Neural crest cell (in vitro differentiated cells): Measurements from ENCODE around the gene ERC2. TPM values are rescaled to one million over a fixed set of nuclear protein-coding genes. Genes with fewer than 3 reads are reported as not detected.
A peak's percentile ranks its signal among the peaks of the same experiment; 100 is the strongest.

Experiments
- DNase-seq: peaks from one replicate; pipeline ENCODE4 v3.0.0; 2021; ENCODE audit warnings: low read depth, mixed read lengths, low spot score
- H3K27ac Mint-ChIP-seq: one replicate; pipeline ENCODE4 v1.8.0; 2021; ENCODE audit warnings: mild to moderate bottlenecking, mixed read lengths; ENCODE audit not compliant: unreplicated experiment
- H3K27me3 Mint-ChIP-seq: 2 replicates; pipeline ENCODE4 v1.8.0; 2021; ENCODE audit warnings: low read depth, mild to moderate bottlenecking, mixed read lengths
- H3K36me3 Mint-ChIP-seq: 2 replicates; pipeline ENCODE4 v1.8.0; 2021; ENCODE audit warnings: low read depth, mild to moderate bottlenecking, mixed read lengths
- H3K4me1 Mint-ChIP-seq: 2 replicates; pipeline ENCODE4 v1.8.0; 2021; ENCODE audit warnings: mixed read lengths
- H3K4me3 Mint-ChIP-seq: one replicate; pipeline ENCODE4 v1.8.0; 2021; ENCODE audit warnings: mild to moderate bottlenecking, mixed read lengths
- H3K9me3 Mint-ChIP-seq: 2 replicates; pipeline ENCODE4 v1.8.0; 2021; ENCODE audit warnings: mixed read lengths
- total RNA-seq: library from RNA; stranded (reverse); gene quantifications from 2 replicates; pipeline ENCODE4 v1.2.1, GENCODE V29; 2021
- TF ChIP-seq, protein P1 (sequence below): fragments of 200-600 bp; sonication (generic); conservative IDR thresholded peaks from 2 replicates; pipeline ENCODE4 v1.5.0; 2021; ENCODE audit warnings: antibody characterized with exemption, mild to moderate bottlenecking

The ERC2 gene
- total RNA-seq, 1 donor from 2014 or later: 13.5 TPM

DNA sequence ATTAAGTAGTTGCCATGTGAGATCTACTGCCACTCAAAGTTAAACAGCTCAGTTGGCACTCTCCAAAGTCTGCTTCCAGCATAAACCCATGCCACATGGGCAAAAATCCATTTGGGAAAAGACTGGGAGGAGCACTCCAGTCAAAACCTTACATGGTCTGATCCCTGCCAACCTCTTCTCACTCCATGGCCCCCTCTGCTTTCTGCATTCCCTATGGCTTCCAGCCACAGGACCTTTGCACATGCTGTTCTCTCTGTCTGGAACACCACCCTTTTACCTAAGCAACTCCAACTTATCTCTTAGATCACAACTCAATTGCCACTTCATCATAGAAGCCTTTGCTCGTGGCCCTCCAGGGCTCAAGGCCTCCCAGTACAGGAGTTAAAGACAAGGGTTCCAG, 910.7 kb downstream of the ERC2 start:
- Mint-ChIP-seq H3K36me3 (no peaks in the 10 kb centered on the region), H3K4me3 (no peak overlapping the region), H3K27me3 (no peaks in the 10 kb centered on the region), H3K9me3 (no peaks in the 10 kb centered on the region), H3K4me1 (peaks cover 12% of the 10 kb centered on the region), H3K27ac (no peak overlapping the region)
- no peak for DNase-seq
- TF ChIP-seq, protein P1, sequence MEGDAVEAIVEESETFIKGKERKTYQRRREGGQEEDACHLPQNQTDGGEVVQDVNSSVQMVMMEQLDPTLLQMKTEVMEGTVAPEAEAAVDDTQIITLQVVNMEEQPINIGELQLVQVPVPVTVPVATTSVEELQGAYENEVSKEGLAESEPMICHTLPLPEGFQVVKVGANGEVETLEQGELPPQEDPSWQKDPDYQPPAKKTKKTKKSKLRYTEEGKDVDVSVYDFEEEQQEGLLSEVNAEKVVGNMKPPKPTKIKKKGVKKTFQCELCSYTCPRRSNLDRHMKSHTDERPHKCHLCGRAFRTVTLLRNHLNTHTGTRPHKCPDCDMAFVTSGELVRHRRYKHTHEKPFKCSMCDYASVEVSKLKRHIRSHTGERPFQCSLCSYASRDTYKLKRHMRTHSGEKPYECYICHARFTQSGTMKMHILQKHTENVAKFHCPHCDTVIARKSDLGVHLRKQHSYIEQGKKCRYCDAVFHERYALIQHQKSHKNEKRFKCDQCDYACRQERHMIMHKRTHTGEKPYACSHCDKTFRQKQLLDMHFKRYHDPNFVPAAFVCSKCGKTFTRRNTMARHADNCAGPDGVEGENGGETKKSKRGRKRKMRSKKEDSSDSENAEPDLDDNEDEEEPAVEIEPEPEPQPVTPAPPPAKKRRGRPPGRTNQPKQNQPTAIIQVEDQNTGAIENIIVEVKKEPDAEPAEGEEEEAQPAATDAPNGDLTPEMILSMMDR: no peak

DNA sequence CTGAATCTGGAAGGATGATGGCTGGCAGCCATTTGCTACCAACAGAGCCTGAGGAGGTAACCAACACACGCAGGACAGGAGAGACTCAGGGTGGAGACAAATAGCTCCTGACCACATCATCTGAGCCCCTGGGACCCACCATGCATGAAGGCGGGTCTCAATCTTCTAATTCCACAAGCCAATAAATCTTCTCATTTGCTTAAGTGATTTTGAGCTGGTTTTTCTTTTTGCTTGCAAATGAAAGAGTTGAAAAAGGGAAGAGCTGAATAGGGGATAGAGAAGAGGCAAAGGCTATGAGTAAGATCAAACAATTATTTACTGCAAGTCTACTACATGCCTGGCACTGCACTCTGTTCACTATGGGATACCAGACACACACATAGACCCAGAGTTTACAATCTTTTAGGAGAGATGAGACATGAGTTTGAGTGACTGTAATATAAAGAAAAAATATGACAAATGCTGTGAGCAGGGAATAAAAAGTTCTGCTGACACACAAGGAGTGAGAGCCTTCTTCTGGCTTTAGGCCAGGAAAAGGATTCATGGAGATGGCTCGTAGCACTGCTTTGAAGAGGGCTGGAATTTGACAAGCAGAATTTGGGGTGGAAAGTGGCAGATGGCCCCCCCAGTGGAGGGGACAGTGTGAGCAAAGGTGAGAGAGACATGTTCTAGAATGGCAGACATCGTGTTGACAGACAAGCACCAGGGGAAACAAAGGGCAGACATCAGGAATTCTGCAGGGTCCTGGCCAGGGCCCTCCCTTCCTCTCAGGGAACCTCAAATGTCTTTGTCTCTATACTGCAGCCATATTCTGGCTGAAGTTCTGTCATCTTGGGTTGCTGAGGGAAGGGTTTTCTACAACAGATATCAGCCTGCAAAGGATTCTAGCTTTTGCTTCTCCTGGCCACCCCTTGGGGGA, 911.4 kb downstream of the ERC2 start:
- Mint-ChIP-seq H3K4me3 (no peak overlapping the region), H3K9me3 (no peaks in the 10 kb centered on the region), H3K27me3 (no peaks in the 10 kb centered on the region), H3K27ac (peak overlapping the region; percentile 88), H3K36me3 (peaks cover under 1% of the 10 kb centered on the region), H3K4me1 (peaks cover 16% of the 10 kb centered on the region)
- no peak for DNase-seq
- TF ChIP-seq, protein P1: no peak

DNA sequence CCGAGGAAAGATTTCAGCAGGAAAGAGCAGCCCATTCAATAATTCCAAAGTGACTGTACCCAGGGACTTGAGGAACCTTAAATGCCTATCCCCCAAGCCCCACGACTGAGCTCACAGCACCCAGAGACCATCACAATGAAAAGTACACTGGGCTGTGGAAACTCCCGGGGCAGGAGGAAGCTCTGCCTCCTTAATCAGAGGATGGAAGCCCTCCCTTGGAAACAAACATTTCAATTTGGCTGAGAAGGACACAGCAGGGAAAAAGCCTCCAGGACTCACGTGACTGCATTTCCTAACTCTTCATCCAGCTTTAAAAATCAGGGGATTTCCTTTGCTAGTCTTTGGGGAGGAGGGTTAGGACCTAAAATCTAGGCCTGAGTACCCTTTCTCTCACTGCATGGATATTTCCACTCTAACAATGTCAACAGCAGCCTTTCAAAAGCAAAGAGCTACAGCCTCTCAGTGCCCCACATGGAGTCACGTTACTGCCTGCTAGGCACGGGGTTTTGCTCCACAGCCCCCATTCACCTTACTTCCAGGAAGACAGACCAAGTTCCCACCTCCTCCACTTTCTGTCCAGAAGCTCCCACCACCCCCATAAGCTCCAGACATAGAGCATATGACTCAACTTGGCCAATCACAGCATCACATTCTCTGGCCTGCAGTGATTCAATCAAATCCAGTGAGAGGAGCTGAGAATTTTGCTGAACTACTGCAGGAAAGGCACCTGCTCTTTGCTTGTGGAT, 912.2 kb downstream of the ERC2 start:
- TF ChIP-seq, protein P1: no peak
- no peaks in the 10 kb centered on the region for H3K9me3 Mint-ChIP-seq
- no peak for DNase-seq
- H3K4me3 Mint-ChIP-seq: no peak overlapping the region
- H3K4me1 Mint-ChIP-seq: peaks cover 16% of the 10 kb centered on the region
- no peaks in the 10 kb centered on the region for H3K27me3 Mint-ChIP-seq
- H3K36me3 Mint-ChIP-seq: peaks cover 2% of the 10 kb centered on the region
- peak overlapping the region; percentile 36 for H3K27ac Mint-ChIP-seq

DNA sequence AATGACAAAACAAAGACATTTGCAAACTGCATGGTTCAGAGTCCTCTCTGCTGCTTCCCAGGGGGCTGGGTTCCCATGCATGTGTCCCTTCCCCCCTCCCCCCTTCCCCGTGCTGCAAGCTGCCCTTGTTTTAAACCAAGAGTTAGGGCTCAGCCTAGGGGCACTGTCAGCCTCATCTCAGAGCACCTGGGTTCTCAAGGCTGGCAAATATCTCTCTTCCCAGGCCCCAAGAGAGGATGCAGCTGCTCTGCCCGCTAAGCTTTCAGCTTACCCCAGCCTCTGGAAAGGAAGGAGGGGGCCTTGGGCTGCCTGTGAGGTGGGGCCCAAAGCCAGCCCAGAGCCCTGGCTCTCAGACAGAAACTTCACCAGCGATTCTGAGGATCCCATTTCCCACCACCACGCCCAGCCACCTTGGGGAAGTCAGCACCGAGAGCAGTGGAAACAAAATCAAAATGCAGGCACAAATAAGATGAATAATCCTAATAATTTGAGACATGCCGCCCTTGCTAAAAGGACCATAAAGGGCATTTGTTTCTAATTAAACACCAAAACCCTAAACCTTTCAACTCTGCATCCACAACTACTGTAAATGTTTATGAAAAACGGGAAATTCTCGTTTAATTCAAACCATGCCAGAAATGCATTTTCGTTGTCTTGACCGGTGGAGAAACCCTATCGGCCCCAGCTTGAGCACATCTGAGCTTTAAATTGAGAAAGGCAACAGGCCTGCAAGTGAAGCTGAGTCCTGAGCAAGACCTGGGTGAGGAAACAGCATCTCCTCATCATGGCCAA, 913.4 kb downstream of the ERC2 start:
- peaks cover 2% of the 10 kb centered on the region for H3K36me3 Mint-ChIP-seq
- DNase-seq: no peak
- H3K4me1 Mint-ChIP-seq: peaks cover 16% of the 10 kb centered on the region
- no peak overlapping the region for H3K4me3 Mint-ChIP-seq
- H3K9me3 Mint-ChIP-seq: peaks cover 4% of the 10 kb centered on the region
- H3K27ac Mint-ChIP-seq: no peak overlapping the region
- TF ChIP-seq, protein P1: no peak
- H3K27me3 Mint-ChIP-seq: no peaks in the 10 kb centered on the region

DNA sequence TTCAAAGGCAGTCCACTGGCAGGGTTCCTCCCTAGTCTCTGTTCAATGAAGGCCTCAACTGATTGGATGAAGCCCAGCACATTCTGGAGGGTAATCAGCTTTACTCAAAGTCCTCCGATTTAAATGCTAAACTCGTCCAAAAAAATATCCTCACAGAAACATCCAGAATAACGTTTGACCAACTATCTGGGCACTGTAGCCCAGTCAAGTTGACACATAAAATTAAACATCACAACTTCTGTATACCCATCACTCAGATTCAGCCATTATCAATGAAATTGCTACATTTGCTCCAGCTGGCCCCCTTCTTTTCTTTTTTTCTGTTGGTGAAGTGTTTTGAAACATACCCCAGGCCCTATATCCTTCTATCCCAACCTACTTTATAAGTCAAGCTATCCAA, 916.6 kb downstream of the ERC2 start:
- TF ChIP-seq, protein P1: no peak
- H3K9me3 Mint-ChIP-seq: peaks cover 4% of the 10 kb centered on the region
- peaks cover 2% of the 10 kb centered on the region for H3K36me3 Mint-ChIP-seq
- DNase-seq: no peak
- H3K27ac Mint-ChIP-seq: no peak overlapping the region
- H3K4me3 Mint-ChIP-seq: no peak overlapping the region
- H3K27me3 Mint-ChIP-seq: no peaks in the 10 kb centered on the region
- peaks cover 34% of the 10 kb centered on the region for H3K4me1 Mint-ChIP-seq
